Lung (tissue), 12 donors: ENCODE measurements around the gene ARID2. TPM values are rescaled to one million over a fixed set of nuclear protein-coding genes. Genes with fewer than 3 reads are reported as not detected.

Experiments used
- ATAC-seq: fragments of 200-7000 bp; cut with Tn5 transposase; one replicate; pipeline ENCODE4 v1.9.1; 2020; ENCODE audit warnings: moderate number of reproducible peaks; ENCODE audit not compliant: insufficient read depth, low FRiP score
- DNase-seq, 3 donors: peaks; one replicate each; pipeline ENCODE4 v3.0.0-alpha.2; 2013 to 2017
- H3K27ac ChIP-seq, 2 donors: one replicate each; pipeline ENCODE4 v1.5.1; 2013; ENCODE audit warnings: mild to moderate bottlenecking in 2 of 2, moderate library complexity in 2 of 2, control low read depth in 1 of 2, inconsistent platforms in 1 of 2, low read depth in 1 of 2, low read length in 1 of 2
- H3K27me3 ChIP-seq, 3 donors: one replicate each; pipeline ENCODE4 v1.5.1; 2013; ENCODE audit warnings: low read length in 2 of 3; ENCODE audit not compliant: control insufficient read depth in 3 of 3, insufficient read depth in 3 of 3
- H3K36me3 ChIP-seq, 4 donors: one replicate each; pipeline ENCODE4 v1.5.1; 2013; ENCODE audit warnings: low read length in 4 of 4, mild to moderate bottlenecking in 1 of 4, moderate library complexity in 1 of 4; ENCODE audit not compliant: control insufficient read depth in 4 of 4, insufficient read depth in 4 of 4
- H3K4me1 ChIP-seq, 5 donors: one replicate each; pipeline ENCODE4 v1.5.1; 2013; ENCODE audit warnings: low read length in 5 of 5, mild to moderate bottlenecking in 2 of 5, moderate library complexity in 1 of 5; ENCODE audit not compliant: control insufficient read depth in 5 of 5, insufficient read depth in 5 of 5
- H3K4me3 ChIP-seq: one replicate; pipeline ENCODE4 v1.5.1; 2013; ENCODE audit warnings: mild to moderate bottlenecking, control low read depth, moderate library complexity
- H3K9ac ChIP-seq, 2 donors: one replicate each; pipeline ENCODE4 v1.5.1; 2013; ENCODE audit warnings: low read length in 2 of 2, control low read depth in 1 of 2; ENCODE audit not compliant: insufficient read depth in 1 of 2
- H3K9me3 ChIP-seq, 4 donors: one replicate each; pipeline ENCODE4 v1.5.1; 2013; ENCODE audit warnings: low read length in 3 of 4, mild to moderate bottlenecking in 1 of 4, moderate library complexity in 1 of 4; ENCODE audit not compliant: control insufficient read depth in 4 of 4, insufficient read depth in 3 of 4
- WGBS, 2 donors: extraction: QIAGEN DNeasy Blood & Tissue Kit; methylation state at CpG; one replicate each; pipeline ENCODE4 v1.1.7; 2013; 5-methylcytosine and 5-hydroxymethylcytosine counted together
- polyA plus RNA-seq, 2 donors: library from polyadenylated mRNA; stranded (reverse); fragments of 200-250 nt; gene quantifications; one replicate each; pipeline ENCODE4 v1.2.1, GENCODE V29; 2013
- total RNA-seq, 2 donors: library from RNA; depleted of rRNA in 1 of 2; stranded (reverse); fragments of >200 nt in 1 of 2; gene quantifications; one replicate each; pipeline ENCODE4 v1.2.1, GENCODE V29; 2014 to 2021
- TF ChIP-seq, protein P1 (sequence below): IDR thresholded peaks from 2 replicates; pipeline ENCODE4 v1.5.1; 2012; ENCODE audit warnings: mild to moderate bottlenecking; ENCODE audit errors: control extremely low read depth, extremely low read depth
- donor health status: control.
- donor health status: control.
- donor health status: Bipolar disorder and iron deficiency.
- donor health status: healthy.
- donor health status: DM: yes; HTN: yes; CAD: no.

ARID2 gene
- total and polyA plus RNA-seq, 4 donors: 5.3 to 79.2 (median 17.5) TPM

DNA sequence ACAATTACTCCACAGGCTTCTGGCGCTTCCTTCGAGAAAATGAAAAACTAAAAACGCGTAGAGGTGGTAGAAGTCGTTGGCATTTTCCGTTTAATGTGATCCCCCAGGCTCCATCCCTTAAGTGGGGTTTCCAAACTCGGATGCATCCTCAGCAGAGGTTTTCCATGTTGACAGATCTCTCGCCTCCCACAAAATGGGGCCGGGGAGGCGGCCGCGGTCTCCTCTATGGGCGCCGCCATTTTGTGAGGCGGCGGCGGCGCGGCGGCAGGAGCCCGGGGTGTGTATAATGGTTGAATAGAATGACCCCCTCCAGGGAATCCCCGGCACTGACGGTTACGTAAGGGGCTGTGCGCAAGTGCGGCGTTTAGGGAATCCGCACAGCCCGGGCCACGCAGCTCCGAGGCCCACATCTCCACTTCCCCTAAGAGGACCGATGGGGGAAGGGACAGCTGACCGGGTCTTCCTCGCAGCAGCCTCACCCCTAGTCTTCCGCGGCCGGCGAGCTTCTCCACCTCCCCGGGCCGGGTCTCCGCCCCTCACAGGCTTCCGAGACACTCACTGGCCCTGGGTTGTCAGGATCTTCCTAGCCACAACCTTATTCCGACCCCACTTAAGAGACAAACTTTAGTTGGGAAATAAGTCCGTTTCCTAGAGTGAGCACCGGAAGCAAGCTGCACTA lies 2.1 kb upstream of the ARID2 start:
- TF ChIP-seq, protein P1, sequence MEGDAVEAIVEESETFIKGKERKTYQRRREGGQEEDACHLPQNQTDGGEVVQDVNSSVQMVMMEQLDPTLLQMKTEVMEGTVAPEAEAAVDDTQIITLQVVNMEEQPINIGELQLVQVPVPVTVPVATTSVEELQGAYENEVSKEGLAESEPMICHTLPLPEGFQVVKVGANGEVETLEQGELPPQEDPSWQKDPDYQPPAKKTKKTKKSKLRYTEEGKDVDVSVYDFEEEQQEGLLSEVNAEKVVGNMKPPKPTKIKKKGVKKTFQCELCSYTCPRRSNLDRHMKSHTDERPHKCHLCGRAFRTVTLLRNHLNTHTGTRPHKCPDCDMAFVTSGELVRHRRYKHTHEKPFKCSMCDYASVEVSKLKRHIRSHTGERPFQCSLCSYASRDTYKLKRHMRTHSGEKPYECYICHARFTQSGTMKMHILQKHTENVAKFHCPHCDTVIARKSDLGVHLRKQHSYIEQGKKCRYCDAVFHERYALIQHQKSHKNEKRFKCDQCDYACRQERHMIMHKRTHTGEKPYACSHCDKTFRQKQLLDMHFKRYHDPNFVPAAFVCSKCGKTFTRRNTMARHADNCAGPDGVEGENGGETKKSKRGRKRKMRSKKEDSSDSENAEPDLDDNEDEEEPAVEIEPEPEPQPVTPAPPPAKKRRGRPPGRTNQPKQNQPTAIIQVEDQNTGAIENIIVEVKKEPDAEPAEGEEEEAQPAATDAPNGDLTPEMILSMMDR: no peak
- Histone ChIP-seq H3K27me3 (no peaks in the 10 kb centered on the region), H3K9me3 (no peaks in the 10 kb centered on the region), H3K36me3 (no peaks in the 10 kb centered on the region), H3K4me3 (peak overlapping the region; percentile 84), H3K27ac (peak overlapping the region; percentile 97 to 98), H3K4me1 (peaks cover 0 to 38% (median 4%) of the 10 kb centered on the region in 5 donors), H3K9ac (peak overlapping the region; percentile 90 to 100)
- 0% methylated on average over 45 of the region's 45 CpGs for WGBS, 2 donors
- DNase-seq: peak; percentile 97 to 98 (median 98)
- peak; percentile 69 for ATAC-seq

GRCh38 chr12:45727980-45728629 lies 1.4 kb upstream of the ARID2 start:
- TF ChIP-seq, protein P1: no peak
- Histone ChIP-seq H3K4me1 (peaks cover 0 to 42% (median 2%) of the 10 kb centered on the region in 5 donors), H3K27ac (peak overlapping the region; percentile 99 to 100), H3K9ac (peak overlapping the region; percentile 42 to 66), H3K36me3 (no peaks in the 10 kb centered on the region), H3K9me3 (no peaks in the 10 kb centered on the region), H3K4me3 (peak overlapping the region; percentile 84), H3K27me3 (no peaks in the 10 kb centered on the region)
- WGBS, 2 donors: 0% methylated on average over 17 of the region's 17 CpGs
- DNase-seq: no peak
- ATAC-seq: no peak

DNA sequence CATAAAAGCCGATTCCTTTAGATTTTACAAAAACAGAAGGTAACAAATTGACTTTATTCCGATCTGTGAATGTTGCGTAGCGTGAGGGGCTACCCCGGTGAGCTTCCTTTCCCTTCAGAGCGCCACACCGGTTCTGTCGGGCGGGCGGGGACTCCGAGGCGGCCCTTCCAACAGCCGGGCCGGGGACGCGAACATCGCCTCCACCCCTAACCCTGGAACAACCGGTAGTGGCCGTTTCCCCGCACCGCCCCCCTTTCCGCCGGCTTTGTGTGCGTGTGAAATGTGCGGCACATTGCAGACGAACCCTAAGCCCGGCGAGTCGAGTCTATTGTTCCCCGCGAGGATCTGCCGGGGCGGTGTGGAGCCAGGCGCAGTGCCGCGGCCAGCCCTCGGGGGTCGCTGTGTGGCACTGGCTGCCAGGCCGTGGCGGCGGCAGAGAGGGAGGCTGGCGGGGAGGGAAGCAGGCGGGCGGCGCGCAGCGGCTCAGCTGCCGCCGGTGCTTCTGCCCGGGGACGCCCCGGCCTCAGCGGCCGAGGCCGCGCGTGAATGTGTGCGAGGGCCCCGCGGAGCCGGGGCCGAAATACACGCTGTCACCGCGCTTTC lies 775 bp upstream of the ARID2 start:
- Histone ChIP-seq H3K9me3 (no peaks in the 10 kb centered on the region), H3K4me1 (peaks cover 0 to 46% (median 2%) of the 10 kb centered on the region in 5 donors), H3K27ac (peak overlapping the region; percentile 99 to 100), H3K27me3 (no peaks in the 10 kb centered on the region), H3K9ac (peak overlapping the region; percentile 42 to 66), H3K36me3 (no peaks in the 10 kb centered on the region), H3K4me3 (peak overlapping the region; percentile 76)
- TF ChIP-seq, protein P1: peak; percentile 77
- 0% methylated on average over 38 to 65 of the region's 65 CpGs for WGBS, 2 donors
- ATAC-seq: peak; percentile 84
- peak; percentile 98 to 99 (median 98) for DNase-seq
